GM12873 (cell line): Measurements from ENCODE around the gene KIF6.

Experiments
- CTCF ChIP-seq: IDR thresholded peaks from 2 replicates; pipeline ENCODE4 v1.5.1; 2012; ENCODE audit warnings: low read depth, mild to moderate bottlenecking, moderate library complexity, low read length, control low read depth; ENCODE audit not compliant: insufficient read depth; ENCODE audit errors: missing control alignments

Gene KIF6

GRCh38 chr6:39378175-39378959, 346.8 kb downstream of the KIF6 start:
- no peak for TF ChIP-seq CTCF

GRCh38 chr6:39377539-39377950, 347.7 kb downstream of the KIF6 start:
- peak; percentile 69 for TF ChIP-seq CTCF

- TF ChIP-seq CTCF, result no peak
Measured at GRCh38 chr6:39375405-39375804, 349.8 kb downstream of the KIF6 start.

- TF ChIP-seq CTCF, result no peak
Measured at GRCh38 chr6:39370390-39370789, 354.8 kb downstream of the KIF6 start.

- peak; percentile 9 for TF ChIP-seq CTCF
Measured at GRCh38 chr6:39369987-39370386, 355.2 kb downstream of the KIF6 start.

- no peak for TF ChIP-seq CTCF
Measured at GRCh38 chr6:39367700-39368099, 357.5 kb downstream of the KIF6 start.

GRCh38 chr6:39366931-39367618, 358.1 kb downstream of the KIF6 start:
- TF ChIP-seq CTCF, result no peak
